HepG2 (cell line): Measurements from ENCODE around the gene UBE2Q1. TPM values are rescaled to one million over a fixed set of nuclear protein-coding genes. Genes with fewer than 3 reads are reported as not detected.

ENCODE experiments used
- GMEB2 ChIP-seq: IDR thresholded peaks from 2 replicates; pipeline ENCODE4 v1.6.1; 2016; ENCODE audit warnings: missing biosample characterization, missing genetic modification reagents, low read depth
- GRHL1 ChIP-seq: sonication (generic); formaldehyde crosslinking; conservative IDR thresholded peaks from 2 replicates; pipeline ENCODE4 v1.8.0; 2022; ENCODE audit warnings: missing genetic modification reagents
- HOXA7 ChIP-seq: sonication (generic); formaldehyde crosslinking; IDR thresholded peaks from 2 replicates; pipeline ENCODE4 v1.8.1; 2022; ENCODE audit warnings: mild to moderate bottlenecking, missing genetic modification reagents, moderate library complexity
- KLF11 ChIP-seq: IDR thresholded peaks from 2 replicates; pipeline ENCODE4 v1.6.1; 2016; ENCODE audit warnings: missing compliant biosample characterization
- KMT2B ChIP-seq: IDR thresholded peaks from 2 replicates; pipeline ENCODE4 v1.6.1; 2016; ENCODE audit warnings: missing genetic modification reagents, missing compliant biosample characterization
- NFYC ChIP-seq: IDR thresholded peaks from 2 replicates; pipeline ENCODE4 v1.6.1; 2016; ENCODE audit warnings: missing genetic modification reagents, missing compliant biosample characterization
- SATB2 ChIP-seq: sonication (generic); formaldehyde crosslinking; IDR thresholded peaks from 2 replicates; pipeline ENCODE4 v1.5.0; 2020; ENCODE audit warnings: missing genetic modification reagents
- SNAPC2 ChIP-seq: sonication (generic); formaldehyde crosslinking; IDR thresholded peaks from 2 replicates; pipeline ENCODE4 v1.8.1; 2022; ENCODE audit warnings: mild to moderate bottlenecking, missing genetic modification reagents
- ZBTB40 ChIP-seq, 2 experiments: fragments of 450-650 bp in 1 of 2; sonication (generic) in 1 of 2; formaldehyde crosslinking in 1 of 2; IDR thresholded peaks; 2 replicates each; pipeline versions ENCODE4 v1.6.1 to v1.8.0; 2016 to 2022; ENCODE audit warnings: antibody characterized with exemption in 1 of 2, mild to moderate bottlenecking in 1 of 2, missing genetic modification reagents in 1 of 2
- ZNF12 ChIP-seq: sonication (generic); formaldehyde crosslinking; IDR thresholded peaks from 2 replicates; pipeline ENCODE4 v1.5.0; 2020; ENCODE audit warnings: missing genetic modification reagents
- ZNF431 ChIP-seq: sonication (generic); formaldehyde crosslinking; IDR thresholded peaks from 2 replicates; pipeline ENCODE4 v1.9.0; 2022; ENCODE audit warnings: missing genetic modification reagents, low read depth, mild to moderate bottlenecking, borderline replicate concordance
- ZNF7 ChIP-seq: IDR thresholded peaks from 2 replicates; pipeline ENCODE4 v1.6.1; 2016; ENCODE audit warnings: missing biosample characterization, missing genetic modification reagents
- ZNF704 ChIP-seq: sonication (generic); formaldehyde crosslinking; IDR thresholded peaks from 2 replicates; pipeline ENCODE4 v1.8.1; 2023; ENCODE audit warnings: mild to moderate bottlenecking, inconsistent platforms, moderate library complexity, missing genetic modification reagents, borderline replicate concordance
- ZNF761 ChIP-seq: sonication (generic); formaldehyde crosslinking; conservative IDR thresholded peaks from 2 replicates; pipeline ENCODE4 v1.4.0; 2020; ENCODE audit warnings: mild to moderate bottlenecking, missing genetic modification reagents
- ZNF780A ChIP-seq: sonication (generic); formaldehyde crosslinking; IDR thresholded peaks from 2 replicates; pipeline ENCODE4 v1.8.0; 2022; ENCODE audit warnings: mild to moderate bottlenecking, missing genetic modification reagents, moderate library complexity
- polyA plus RNA-seq, 8 experiments: library from polyadenylated mRNA; depleted of rRNA in 3 of 8; stranded (reverse) in 7 of 8; unstranded in 1 of 8; fragments of >200 nt; fragmentation: Illumina TruSeq in 4 of 8; extraction: Trizol in 4 of 8; gene quantifications; 2 replicates each; pipeline versions ENCODE4 v1.2.1 to v1.2.3, GENCODE V29; 2011 to 2016; ENCODE audit warnings: low read depth in 4 of 8, missing spikeins in 1 of 8, mixed read lengths in 1 of 8; ENCODE audit not compliant: insufficient read depth in 1 of 8
- total RNA-seq, 5 experiments: library from RNA; depleted of rRNA; stranded (reverse); fragments of >200 nt; fragmentation: Illumina TruSeq; extraction: Trizol; gene quantifications; 2 replicates each; pipeline ENCODE4 v1.2.3, GENCODE V29; 2016; ENCODE audit warnings: low read depth in 1 of 5

UBE2Q1 gene
- total and polyA plus RNA-seq, 2 of the 13 experiments (the other 11 are each of a cell fraction or from before 2014, with no cell fraction given), result 11.7 to 41.7 TPM

- TF ChIP-seq ZBTB40 (IDR thresholded peaks at IDR 0.05), result no peak
- peak; percentile 91 for TF ChIP-seq ZBTB40 (CRISPR knock-in tag; IDR thresholded peaks at IDR 0.05)
- TF ChIP-seq ZNF12, result peak; percentile 49; the same call in 1 of the 2 replicates
- peak; percentile 94 for TF ChIP-seq SATB2
- peak; percentile 93; the same call in 1 of the 2 replicates for TF ChIP-seq HOXA7 (CRISPR knock-in tag)
- TF ChIP-seq NFYC, result peak; percentile 61; the same call in 1 of the 2 replicates
- TF ChIP-seq SNAPC2 (CRISPR knock-in tag), result peak; percentile 98
- peak; percentile 99; the same call in 1 of the 2 replicates for TF ChIP-seq ZNF704 (CRISPR knock-in tag)
- peak; percentile 74; the same call in 1 of the 2 replicates for TF ChIP-seq GRHL1 (CRISPR knock-in tag)
- TF ChIP-seq ZNF431 (CRISPR knock-in tag), result peak; percentile 98
- peak; percentile 99 for TF ChIP-seq ZNF780A (CRISPR knock-in tag)
- TF ChIP-seq ZNF761 (CRISPR knock-in tag), result peak; percentile 99
- TF ChIP-seq GMEB2, result peak; percentile 96
- peak; percentile 90; the same call in 1 of the 2 replicates for TF ChIP-seq KMT2B (CRISPR knock-in tag)
- TF ChIP-seq KLF11, result peak; percentile 85
- TF ChIP-seq ZNF7 (CRISPR knock-in tag), result no peak
These were observed 431 bp upstream of the UBE2Q1 start (continued) for GRCh38 chr1:154558720-154559465.
